Measurements from ENCODE around the gene EBF4. TPM values are rescaled to one million over a fixed set of nuclear protein-coding genes. Genes with fewer than 3 reads are reported as not detected.

The EBF4 gene
- total RNA-seq, 4 donors from 2014 or later = 3.7 to 101 (median 5.4) TPM

DNA sequence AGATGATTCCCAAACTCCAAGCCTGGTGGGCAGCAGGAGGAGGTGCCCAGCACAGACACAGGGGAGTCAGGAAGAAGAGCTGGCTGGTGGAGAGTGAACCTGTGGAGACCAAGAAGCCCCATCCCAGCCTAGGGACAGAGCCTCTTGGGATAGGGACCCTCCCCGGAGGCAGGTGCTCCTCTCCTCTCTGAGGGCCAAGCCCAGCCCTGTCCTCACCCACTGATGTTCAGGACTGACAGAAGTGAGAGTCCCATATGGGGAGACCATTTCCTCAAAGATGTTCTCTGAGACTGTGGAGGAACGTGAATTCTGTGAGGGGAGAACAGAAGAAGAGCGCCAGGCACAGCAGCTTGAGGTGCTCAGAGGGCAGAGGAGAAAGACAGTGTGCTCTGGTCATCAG, 2.4 kb upstream of the EBF4 start:
- H3K9me3 ChIP-seq = no peaks in the 10 kb centered on the region
- H3K36me3 ChIP-seq = no peaks in the 10 kb centered on the region
- H3K4me1 ChIP-seq = peaks cover 5 to 21% (median 14%) of the 10 kb centered on the region in 4 donors
- in situ Hi-C loops (cut with MboI; ENCODE audit: low pct_ligation_motif_present in 1 of 4, low pct_unique_long_range_greater_than_20kb in 1 of 4, low sequenced_read_pairs in 3 of 4) = no loop called here
- intact Hi-C loops (cut with DNase I; ENCODE audit: low total_unique reads) = loop anchor here (5.0 kb wide), 1 partner anchor 38 kb away; the partner anchor contains the start of gene NOP56
- H3K4me3 ChIP-seq = no peak overlapping the region
- TF ChIP-seq, protein P1, sequence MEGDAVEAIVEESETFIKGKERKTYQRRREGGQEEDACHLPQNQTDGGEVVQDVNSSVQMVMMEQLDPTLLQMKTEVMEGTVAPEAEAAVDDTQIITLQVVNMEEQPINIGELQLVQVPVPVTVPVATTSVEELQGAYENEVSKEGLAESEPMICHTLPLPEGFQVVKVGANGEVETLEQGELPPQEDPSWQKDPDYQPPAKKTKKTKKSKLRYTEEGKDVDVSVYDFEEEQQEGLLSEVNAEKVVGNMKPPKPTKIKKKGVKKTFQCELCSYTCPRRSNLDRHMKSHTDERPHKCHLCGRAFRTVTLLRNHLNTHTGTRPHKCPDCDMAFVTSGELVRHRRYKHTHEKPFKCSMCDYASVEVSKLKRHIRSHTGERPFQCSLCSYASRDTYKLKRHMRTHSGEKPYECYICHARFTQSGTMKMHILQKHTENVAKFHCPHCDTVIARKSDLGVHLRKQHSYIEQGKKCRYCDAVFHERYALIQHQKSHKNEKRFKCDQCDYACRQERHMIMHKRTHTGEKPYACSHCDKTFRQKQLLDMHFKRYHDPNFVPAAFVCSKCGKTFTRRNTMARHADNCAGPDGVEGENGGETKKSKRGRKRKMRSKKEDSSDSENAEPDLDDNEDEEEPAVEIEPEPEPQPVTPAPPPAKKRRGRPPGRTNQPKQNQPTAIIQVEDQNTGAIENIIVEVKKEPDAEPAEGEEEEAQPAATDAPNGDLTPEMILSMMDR (IDR thresholded peaks at IDR 0.05) = no peak
- no peak for TF ChIP-seq POLR2A (IDR thresholded peaks at IDR 0.05)
- 58% methylated on average over 3 of the region's 3 CpGs; no CpG with 5 or more reads in 1 of the 2 donors for WGBS, 2 donors (ENCODE audit: low coverage in 1 of 2)
- no peak for DNase-seq
- peaks cover 89% of the 10 kb centered on the region for H3K27me3 ChIP-seq
- no peak overlapping the region for H3K27ac ChIP-seq

DNA sequence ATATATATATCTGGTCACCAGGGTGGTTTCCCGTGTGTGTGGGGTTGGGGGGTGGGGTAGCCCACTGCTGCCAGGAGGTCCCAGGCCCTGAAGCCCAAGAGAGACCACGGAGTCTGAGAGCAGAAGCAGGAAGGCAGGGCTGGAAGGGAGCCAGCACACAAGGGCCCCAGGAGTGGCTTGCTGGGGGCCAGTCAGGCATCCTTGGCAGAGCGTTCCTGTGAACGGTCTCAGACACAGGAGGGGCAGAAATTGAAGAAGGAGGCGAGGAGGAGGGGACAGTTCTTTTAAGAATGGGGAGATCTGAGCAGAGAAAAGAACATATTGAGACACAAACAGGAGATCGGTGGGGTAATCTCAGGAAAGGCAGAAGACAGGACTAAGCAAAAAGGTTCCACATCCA, 1.9 kb upstream of the EBF4 start:
- in situ Hi-C loops (cut with MboI; ENCODE audit: low pct_ligation_motif_present in 1 of 4, low pct_unique_long_range_greater_than_20kb in 1 of 4, low sequenced_read_pairs in 3 of 4) = no loop called here
- DNase-seq = no peak
- H3K4me1 ChIP-seq = peaks cover 5 to 21% (median 14%) of the 10 kb centered on the region in 4 donors
- TF ChIP-seq POLR2A (IDR thresholded peaks at IDR 0.05) = no peak
- TF ChIP-seq POLR2AphosphoS5 (IDR thresholded peaks at IDR 0.05) = no peak
- no peak for TF ChIP-seq EP300 (IDR thresholded peaks at IDR 0.05; ENCODE audit: low read depth)
- TF ChIP-seq, protein P1 (IDR thresholded peaks at IDR 0.05) = no peak
- no peak overlapping the region for H3K27ac ChIP-seq
- 64 to 74% methylated on average over 2 to 6 of the region's 6 CpGs for WGBS, 2 donors (ENCODE audit: low coverage in 1 of 2)
- peaks cover 89% of the 10 kb centered on the region for H3K27me3 ChIP-seq
- H3K4me3 ChIP-seq = no peak overlapping the region
- intact Hi-C loops (cut with DNase I; ENCODE audit: low total_unique reads) = loop anchor here (5.0 kb wide), 1 partner anchor 38 kb away; the partner anchor contains the start of gene NOP56
- no peaks in the 10 kb centered on the region for H3K36me3 ChIP-seq
- H3K9me3 ChIP-seq = no peaks in the 10 kb centered on the region

DNA sequence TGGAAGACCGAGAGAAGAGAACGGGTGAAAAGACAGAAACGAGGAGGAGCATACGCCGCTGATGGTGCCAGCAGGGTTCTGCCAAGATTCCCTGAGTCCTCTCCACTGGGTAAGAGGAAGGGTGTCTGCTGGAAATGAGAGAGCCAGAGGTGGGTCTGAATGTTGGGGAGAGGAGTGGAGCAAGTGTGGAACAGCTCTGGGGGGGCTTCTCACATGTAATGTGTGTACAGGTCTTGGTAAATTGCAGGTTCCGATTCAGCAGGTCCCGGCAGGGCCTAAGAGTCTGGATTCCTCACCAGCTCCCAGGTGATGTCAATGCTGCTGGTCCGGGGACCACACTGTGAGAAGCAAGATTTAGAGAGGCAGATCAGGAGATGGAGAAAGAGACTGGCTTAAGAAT, 1.5 kb upstream of the EBF4 start:
- 77 to 79% methylated on average over 6 to 8 of the region's 8 CpGs for WGBS, 2 donors (ENCODE audit: low coverage in 1 of 2)
- H3K27ac ChIP-seq = peak overlapping the region in 1 of 4 donors; percentile 86
- TF ChIP-seq, protein P1 (IDR thresholded peaks at IDR 0.05) = no peak
- peaks cover 5 to 21% (median 14%) of the 10 kb centered on the region in 4 donors for H3K4me1 ChIP-seq
- intact Hi-C loops (cut with DNase I; ENCODE audit: low total_unique reads) = loop anchor here (5.0 kb wide), 1 partner anchor 39 kb away; the partner anchor contains the start of gene NOP56
- in situ Hi-C loops (cut with MboI; ENCODE audit: low pct_ligation_motif_present in 1 of 4, low pct_unique_long_range_greater_than_20kb in 1 of 4, low sequenced_read_pairs in 3 of 4) = no loop called here
- no peaks in the 10 kb centered on the region for H3K9me3 ChIP-seq
- no peak overlapping the region for H3K4me3 ChIP-seq
- no peaks in the 10 kb centered on the region for H3K36me3 ChIP-seq
- no peak for DNase-seq
- peaks cover 89% of the 10 kb centered on the region for H3K27me3 ChIP-seq

DNA sequence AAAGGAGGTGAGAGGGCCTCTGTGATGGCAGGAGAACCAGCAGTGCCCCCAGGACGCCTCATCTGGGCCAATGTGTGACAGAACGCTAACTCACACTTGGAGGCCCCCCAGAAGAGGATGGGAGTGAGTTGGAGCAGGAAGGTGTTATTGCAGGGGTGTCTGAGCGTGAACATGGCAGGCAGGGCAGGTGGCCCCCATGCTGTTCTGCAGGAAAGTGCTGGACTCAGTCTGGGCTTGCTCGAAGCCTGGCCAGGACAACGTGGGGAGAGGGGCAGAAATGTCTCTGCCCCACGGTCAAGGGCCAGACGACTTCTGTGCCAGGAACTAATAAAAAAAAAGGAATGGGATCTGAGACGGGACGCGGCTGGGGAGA, 931 bp upstream of the EBF4 start:
- Histone ChIP-seq H3K27me3 (peaks cover 89% of the 10 kb centered on the region), H3K4me3 (peak overlapping the region in 1 of 4 donors; percentile 58), H3K27ac (peak overlapping the region; percentile 78 to 86 (median 82)), H3K4me1 (peaks cover 5 to 21% (median 14%) of the 10 kb centered on the region in 4 donors), H3K9me3 (no peaks in the 10 kb centered on the region), H3K36me3 (no peaks in the 10 kb centered on the region)
- in situ Hi-C loops (cut with MboI; ENCODE audit: low pct_ligation_motif_present in 1 of 4, low pct_unique_long_range_greater_than_20kb in 1 of 4, low sequenced_read_pairs in 3 of 4) = no loop called here
- TF ChIP-seq EP300 (IDR thresholded peaks at IDR 0.05; ENCODE audit: low read depth) (no peak), POLR2A (IDR thresholded peaks at IDR 0.05) (no peak), POLR2AphosphoS5 (IDR thresholded peaks at IDR 0.05) (no peak)
- TF ChIP-seq, protein P1 (IDR thresholded peaks at IDR 0.05) = no peak
- DNase-seq = no peak
- intact Hi-C loops (cut with DNase I; ENCODE audit: low total_unique reads) = loop anchor here (5.0 kb wide), 1 partner anchor 39 kb away; the partner anchor contains the start of gene NOP56
- WGBS, 2 donors (ENCODE audit: low coverage in 1 of 2) = 32 to 61% methylated on average over 5 to 10 of the region's 10 CpGs
